Omental fat pad (tissue), 4 donors: Measurements from ENCODE around the gene SHISA3. TPM values are rescaled to one million over a fixed set of nuclear protein-coding genes. Genes with fewer than 3 reads are reported as not detected.

Experiments used
- ATAC-seq: fragments of 150-250 bp; one replicate; pipeline ENCODE4 v1.9.1; 2016; ENCODE audit warnings: mild to moderate bottlenecking, moderate library complexity; ENCODE audit not compliant: low FRiP score
- DNase-seq: peaks from one replicate; pipeline ENCODE4 v3.0.0-alpha.2; 2019; ENCODE audit warnings: low spot score
- CTCF ChIP-seq, 3 donors: fragments of 450-650 bp; IDR thresholded peaks; one replicate each; pipeline ENCODE4 v1.5.1; 2016 to 2017; ENCODE audit warnings: antibody characterized with exemption in 3 of 3, mild to moderate bottlenecking in 3 of 3, moderate library complexity in 2 of 3
- total RNA-seq, 4 donors: library from RNA; depleted of rRNA; stranded (reverse); fragments of >200 nt; gene quantifications; one replicate each; pipeline ENCODE4 v1.1.0, GENCODE V29; 2016

SHISA3 gene
- 10 to 100 TPM in 1 of 4 donors, 1 to 10 TPM in 3; 1.8 to 10.1 (median 4.0) TPM for total RNA-seq

GRCh38 chr4:42396752-42397634 is at the start of gene SHISA3:
Gene SHISA3 (plus strand): TSS chr4:42397488. CDS start chr4:42398057, 569 bp downstream.
- DNase-seq = no peak
- no peak for TF ChIP-seq CTCF (IDR thresholded peaks at IDR 0.05)

GRCh38 chr4:42348247-42348646 is 49.0 kb upstream of the SHISA3 start:
- ATAC-seq = peak; percentile 82
- TF ChIP-seq CTCF (IDR thresholded peaks at IDR 0.05) = no peak

More at GRCh38 chr4:42396752-42397634, at the start of gene SHISA3:
- ATAC-seq = peak; percentile 53

GRCh38 chr4:42348692-42349091 is 48.6 kb upstream of the SHISA3 start:
- TF ChIP-seq CTCF (IDR thresholded peaks at IDR 0.05) = no peak
- ATAC-seq (no peak), DNase-seq (no peak)

More at GRCh38 chr4:42348247-42348646, 49.0 kb upstream of the SHISA3 start:
- DNase-seq = no peak

- no peak for TF ChIP-seq CTCF (IDR thresholded peaks at IDR 0.05)
- ATAC-seq (no peak), DNase-seq (no peak)
Observed at GRCh38 chr4:42350611-42351182, 46.6 kb upstream of the SHISA3 start.

GRCh38 chr4:42352049-42352448 is 45.2 kb upstream of the SHISA3 start:
- TF ChIP-seq CTCF (IDR thresholded peaks at IDR 0.05) = no peak
- no peak for ATAC-seq
- DNase-seq = no peak

GRCh38 chr4:42357325-42357724 is 40.0 kb upstream of the SHISA3 start:
- DNase-seq = no peak
- TF ChIP-seq CTCF (IDR thresholded peaks at IDR 0.05) = no peak
- no peak for ATAC-seq
